GM21737 (cell line): Measurements from ENCODE around the gene PAX7.
"Not testable (repeated sequence)": the region's sequence is repeated elsewhere in the genome, so short reads cannot be mapped to it uniquely, and the experiment has no call there.

Experiments
- ATAC-seq: cut with Tn5 transposase; IDR thresholded peaks from one replicate; pipeline ENCODE4 v1.9.1; 2021; ENCODE audit warnings: mild to moderate bottlenecking, moderate library complexity; ENCODE audit not compliant: unreplicated experiment

The PAX7 gene

DNA sequence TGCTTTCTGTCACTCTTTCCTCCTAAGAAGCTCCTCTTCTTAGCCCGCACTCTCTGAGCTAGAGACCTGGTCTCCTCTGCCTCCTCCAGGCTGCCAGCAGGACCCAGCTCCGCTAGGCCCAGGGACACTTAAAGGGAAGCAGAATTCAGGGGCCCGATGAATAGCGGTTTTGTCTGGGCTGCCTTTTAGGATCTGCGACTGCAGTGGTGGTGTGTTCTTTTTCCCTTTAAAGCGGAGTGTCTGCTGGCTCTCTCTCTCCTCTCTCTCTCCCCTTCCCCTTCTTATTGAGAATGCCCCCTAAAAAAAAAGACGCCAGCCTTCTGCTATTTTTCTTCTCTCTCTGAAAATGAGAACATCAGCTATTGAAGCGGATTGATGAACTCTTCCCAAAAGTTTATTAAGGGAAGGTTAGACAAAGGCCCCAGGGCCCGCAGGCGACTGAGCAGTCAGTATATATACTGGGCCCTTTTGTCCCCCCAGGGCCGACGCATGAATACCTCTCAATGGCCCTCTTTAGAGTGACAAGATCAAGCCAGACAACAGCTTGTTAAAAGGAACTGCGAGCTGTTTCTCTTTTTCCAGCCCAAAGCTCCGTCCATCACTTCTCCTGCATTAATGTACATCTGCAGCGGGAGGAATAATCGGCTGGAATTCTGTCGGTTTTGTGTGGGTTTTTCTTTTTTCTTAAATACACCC, 27.0 kb downstream of the PAX7 start:
- ATAC-seq, result no peak

DNA sequence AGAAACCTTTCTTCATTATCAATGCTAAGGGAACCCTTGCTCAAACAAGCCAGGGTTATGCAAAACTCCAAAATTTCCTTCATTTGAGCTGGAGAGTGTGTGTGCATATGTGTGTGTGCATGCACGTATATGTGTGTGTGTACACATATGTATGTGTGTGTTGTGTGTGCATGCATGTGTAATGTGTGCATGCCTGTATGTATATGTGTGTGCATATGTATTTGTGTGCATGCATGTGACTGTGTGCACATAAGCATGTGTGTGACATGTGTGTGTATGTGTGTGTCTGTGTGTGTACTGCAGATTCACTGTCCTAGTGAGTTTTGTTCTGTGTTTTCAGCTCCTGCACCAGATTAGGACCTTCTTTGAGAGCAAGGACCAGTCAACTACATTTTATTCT, 28.2 kb downstream of the PAX7 start:
- no peak for ATAC-seq

DNA sequence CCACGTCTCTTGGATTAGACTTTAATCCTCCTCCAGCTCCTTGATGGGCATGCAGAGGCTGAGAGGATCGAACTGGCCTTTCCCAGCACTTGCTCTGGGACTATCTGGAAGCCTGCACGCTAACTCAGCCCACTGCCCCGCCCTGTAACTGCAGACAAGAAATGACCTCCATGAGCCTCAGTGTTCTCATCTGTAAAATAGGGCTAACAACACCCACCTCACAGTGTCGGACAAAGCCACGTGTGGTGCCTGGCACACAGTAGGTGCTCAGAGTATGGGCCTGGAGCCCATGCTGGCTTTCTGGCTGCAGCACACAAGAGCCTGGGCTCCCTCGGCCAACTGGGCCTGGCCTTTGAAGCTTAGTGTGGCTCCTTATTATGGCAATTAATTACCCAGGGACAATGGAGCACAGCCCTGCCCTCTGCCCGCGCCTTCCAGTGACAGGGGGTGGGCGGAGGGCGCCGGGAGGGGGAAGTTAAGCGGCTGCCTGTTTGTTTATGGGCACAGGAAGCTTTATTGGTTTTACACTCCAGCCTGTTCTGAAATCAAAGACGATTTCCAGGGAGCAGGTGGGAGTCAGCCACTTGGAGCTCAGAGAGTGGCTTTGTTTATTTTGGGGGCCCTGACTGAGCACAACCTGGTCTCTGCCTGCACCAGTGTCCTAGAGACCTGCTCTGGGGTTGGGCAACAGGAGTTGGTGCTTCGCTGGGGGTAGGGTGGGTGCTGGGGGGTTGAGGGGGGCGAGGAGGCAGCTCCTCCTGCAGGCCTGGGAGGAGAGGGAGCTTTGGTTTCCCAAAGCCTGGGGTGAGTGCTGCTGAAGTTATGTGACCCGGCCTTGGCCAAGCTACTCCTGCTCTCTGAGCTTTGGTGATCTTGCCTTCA, 31.0 kb downstream of the PAX7 start:
- ATAC-seq, result no peak

DNA sequence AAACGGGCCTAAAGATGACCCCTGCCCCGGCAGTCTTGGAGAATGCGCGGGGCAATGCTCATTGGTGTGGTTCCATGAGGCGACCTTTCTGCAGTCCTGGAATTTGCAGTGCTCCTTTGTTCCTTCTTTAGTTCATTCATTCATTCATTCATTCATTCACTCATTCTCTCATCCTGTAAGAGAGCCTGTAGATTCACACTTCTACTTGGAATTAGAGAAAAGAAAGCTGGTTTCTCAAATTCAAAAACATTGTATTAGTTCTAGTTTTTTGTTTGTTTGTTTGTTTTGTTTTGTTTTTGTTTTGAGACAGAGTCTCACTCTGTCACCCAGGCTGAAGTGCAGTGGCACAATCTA, 31.6 kb downstream of the PAX7 start:
- ATAC-seq, result no peak

DNA sequence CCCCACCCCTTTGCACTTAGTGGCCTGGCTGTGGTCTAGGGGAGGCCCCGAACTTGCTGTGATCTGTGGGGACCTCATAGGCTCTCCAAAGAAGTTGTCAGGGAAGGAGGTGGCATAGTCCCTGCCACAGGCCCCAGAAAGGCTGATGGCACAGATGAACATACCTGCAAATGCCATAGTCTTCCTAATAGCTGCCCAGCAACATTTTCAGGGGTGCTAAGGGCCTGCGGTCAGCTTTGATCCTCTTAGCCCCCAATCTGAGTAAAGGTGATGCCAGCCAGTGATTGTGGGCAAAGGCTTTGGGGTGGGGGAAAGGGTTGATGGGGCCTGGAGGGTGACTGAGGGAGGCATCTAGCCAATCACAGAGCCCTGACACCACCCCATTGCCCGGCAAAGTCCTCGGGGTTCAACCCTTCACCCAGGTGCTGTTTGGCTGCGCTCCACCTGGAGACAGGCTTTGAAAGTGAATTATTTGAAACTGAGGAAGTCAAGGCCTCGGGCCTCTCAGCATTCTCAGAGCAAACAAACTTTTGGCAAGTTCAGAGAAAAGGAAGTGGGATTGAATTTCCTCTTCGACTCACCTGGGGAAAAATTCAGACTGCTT, 35.8 kb downstream of the PAX7 start:
- ATAC-seq, result no peak

DNA sequence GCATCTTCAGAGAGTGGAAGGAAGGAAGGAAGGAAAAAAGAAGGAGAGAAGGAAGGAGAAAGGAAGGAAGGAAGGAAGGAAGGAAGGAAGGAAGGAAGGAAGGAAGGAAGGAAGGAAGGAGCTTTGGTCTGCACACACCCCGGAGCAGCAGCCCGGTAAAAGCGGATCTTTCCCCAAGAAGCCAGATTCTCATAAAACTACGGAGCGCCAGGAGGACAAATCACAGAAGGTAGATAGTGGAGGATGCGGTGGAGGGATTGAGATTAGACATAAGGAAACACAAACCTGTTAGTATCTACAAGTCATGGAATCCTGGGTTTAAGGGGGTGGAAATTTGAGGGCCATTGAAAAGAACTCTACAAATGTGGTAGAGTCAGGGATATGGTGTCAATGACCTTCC, 36.7 kb downstream of the PAX7 start:
- no peak for ATAC-seq

DNA sequence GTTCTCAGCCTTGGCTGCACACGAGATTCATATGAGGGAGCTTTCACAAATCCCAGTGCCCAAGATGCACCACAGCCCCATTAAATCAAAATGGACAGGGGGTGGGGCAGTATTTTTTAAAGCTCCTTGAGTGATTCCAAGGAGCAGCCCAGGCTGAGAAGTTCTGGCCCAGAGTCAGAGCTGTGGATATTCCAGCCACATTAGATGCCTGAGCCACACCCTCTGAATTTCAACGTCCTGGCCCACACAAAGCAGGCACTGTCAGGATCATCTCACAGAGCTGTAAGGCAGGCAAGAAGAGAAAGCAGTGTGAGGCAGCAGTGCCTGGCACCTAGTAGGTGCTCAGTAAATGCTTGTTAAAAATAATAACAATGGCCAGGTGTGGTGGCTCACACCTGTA, 37.4 kb downstream of the PAX7 start:
- no peak for ATAC-seq

DNA sequence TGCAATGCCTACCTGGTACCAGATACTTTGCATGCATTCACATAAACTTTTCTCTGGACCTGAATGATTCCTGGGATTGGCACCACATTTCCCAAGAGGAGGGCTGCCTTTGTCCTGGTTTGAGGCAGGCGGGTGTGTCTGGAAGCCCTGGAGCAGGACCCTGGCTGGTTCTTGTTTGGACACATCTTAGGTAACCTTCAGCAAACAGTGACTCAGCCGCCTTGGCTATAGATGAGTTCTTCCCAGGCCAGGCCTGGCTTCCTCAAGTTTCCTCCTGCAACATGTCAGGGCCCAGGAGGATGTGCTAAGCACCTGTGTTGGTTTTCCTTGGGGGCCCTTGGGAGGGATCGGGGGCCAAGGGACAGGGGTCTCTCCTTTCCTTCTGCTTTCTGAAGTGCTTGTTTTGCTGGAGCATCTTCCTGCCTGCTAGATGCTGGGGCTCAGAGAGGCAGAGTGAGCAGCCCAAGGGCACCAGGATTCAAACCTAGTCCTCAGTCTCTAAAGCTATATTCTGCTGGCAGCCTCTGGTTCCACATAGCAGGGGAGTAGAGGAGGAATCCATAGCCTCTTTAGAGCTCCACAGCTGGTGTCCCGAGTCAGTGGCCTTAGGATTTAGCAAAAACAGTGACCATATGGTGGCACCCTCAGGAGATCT, 38.2 kb downstream of the PAX7 start:
- no peak for ATAC-seq

DNA sequence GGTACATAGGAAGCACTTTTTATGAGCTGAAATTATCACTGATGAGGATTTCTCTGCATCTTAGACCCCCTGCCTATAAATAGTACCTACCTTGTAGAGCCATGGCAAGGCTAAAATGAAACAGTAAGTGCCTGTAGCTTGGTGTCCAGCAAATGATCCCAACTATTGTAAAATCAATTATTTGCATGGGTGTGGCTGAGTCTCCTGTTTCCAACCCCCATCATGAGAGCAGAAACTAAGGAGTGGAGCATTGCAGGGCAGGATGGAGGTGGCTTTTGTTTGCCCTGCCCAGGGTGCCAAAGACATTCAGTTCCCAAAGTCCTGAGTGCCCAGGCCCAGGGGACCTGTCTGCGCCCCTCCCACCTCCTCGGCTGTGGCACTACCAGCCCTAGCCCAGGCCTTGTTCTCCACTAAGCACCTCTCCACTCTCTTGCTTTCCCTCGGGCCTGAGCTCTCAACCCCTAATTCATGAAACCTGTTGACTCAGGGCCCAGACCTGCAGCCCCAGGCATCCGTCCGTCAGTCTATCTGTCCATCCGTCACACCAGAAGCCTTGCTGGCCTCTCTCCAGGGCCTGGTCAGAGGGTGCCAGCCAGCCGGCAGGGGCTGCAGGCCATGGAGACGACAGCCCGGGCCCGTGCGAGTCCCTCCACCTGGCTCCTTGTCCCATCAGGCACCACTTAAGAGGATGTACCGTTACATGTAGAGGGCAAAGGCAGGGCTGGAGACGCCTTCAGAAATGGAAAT, 39.6 kb downstream of the PAX7 start:
- ATAC-seq, result no peak

DNA sequence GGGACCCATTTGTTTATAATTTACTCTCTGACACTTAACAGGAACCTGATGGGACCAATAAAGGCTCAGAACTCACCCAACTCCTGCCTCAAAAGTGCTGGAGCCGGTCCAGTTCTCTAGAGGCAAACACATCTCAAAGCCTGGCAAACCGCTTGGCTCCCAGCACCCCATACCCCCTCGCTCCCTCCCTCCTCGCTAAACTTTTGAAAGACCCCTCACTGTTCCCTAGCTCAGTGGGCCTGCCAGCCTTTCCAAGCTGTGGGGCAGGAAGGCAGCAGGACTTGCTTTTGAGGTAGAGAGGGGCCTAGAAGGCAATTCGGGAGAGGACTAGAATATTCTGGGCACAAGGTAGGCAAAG, 40.2 kb downstream of the PAX7 start:
- ATAC-seq, result no peak

DNA sequence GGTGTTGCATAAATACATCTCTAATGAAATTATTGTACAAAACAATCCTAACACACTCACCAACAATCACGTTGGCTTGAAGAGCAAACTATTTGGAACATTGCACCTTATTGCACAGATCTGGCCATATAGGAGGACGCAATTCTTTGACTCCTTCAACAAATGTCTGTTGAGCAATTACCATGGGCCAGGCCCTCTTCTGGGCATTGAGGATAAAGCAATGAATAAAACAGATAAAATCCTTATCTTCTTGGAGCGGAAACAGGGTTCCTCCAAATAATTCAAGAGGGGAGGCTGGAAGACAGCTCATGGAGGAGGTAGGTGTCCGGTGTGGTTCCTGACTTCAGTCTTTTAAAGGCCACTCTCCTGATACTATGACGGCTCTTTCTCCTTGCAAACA, 43.3 kb downstream of the PAX7 start:
- no peak for ATAC-seq

DNA sequence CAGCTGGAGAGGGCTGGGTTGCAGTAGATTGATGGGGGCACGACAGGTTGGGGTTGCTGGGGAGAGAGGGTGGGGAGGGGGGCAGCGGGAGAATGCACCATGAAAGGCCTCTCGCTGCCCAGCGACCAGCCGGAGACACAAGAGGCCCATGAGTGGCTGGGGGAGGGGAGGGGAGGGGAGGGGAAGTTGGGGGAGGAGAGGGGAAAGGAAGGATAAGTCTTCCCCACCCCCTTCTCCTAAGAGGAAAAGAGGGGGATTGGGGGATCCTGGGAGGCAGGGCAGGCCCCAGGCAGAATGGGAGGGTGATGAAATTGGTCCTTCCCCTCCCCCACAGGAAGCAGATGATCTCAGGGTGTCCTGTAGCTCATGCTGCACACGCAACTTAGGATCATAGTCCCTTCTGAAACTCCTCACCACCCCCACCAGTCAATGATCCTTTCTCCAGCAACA, 45.7 kb downstream of the PAX7 start:
- ATAC-seq, result no peak

DNA sequence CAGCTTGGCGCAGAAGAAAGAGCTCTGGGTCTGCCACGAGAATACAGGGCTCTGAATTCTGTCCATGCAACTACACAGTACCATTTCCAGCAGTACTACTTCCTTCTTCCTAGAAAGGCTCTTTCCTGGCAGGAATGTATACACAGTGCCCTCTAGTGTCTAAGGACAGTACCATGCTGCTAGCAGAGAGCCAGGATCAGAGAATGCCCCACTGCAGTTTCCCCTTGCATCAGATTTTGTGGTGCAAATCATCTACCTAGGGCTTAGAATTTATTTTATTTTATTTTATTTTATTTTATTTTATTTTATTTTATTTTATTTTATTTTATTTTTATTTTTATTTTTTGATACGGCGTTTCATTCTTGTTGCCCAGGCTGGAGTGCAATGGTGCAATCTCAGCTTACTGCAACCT, 50.8 kb downstream of the PAX7 start:
- ATAC-seq, result no peak

DNA sequence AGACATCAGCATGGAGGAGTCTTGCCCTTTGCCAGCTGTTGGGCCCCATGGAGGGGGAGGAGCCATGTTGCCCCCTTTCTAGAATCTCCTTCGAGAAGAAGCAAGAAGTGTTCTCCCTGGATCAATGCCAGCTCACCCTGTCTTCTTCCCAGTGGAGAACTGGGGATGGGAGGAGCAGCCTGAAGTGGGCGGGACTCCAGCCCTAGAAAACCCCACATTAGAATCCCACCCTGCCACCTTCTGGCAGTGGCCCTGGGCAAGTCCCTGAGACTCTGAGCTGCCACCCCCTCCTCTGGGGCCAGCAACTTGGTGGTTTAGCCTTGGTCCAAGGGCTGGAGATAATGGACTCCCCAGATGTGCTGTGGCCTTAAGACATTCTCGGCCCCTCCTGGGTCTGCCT, 51.7 kb downstream of the PAX7 start:
- ATAC-seq, result no peak

DNA sequence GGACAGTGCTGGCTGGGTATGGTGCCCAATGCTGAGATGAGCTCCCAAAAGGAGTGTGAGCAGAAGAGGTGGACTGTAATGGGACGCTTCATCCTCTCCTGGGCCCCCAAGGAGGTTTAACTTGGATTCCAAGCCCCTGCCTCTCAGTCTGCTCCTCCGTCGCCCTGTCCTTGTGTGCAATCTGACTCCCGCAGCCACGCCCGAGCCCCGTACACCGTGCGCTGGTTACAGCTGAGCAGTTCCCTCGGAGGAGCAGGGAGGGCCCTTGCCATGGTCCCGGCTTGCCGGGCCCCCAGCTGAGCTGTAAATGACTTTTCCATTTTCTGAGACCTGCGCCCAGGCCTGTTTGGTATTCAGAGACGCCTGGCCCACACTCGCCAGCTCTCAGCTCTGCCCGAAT, 53.7 kb downstream of the PAX7 start:
- ATAC-seq, result no peak

DNA sequence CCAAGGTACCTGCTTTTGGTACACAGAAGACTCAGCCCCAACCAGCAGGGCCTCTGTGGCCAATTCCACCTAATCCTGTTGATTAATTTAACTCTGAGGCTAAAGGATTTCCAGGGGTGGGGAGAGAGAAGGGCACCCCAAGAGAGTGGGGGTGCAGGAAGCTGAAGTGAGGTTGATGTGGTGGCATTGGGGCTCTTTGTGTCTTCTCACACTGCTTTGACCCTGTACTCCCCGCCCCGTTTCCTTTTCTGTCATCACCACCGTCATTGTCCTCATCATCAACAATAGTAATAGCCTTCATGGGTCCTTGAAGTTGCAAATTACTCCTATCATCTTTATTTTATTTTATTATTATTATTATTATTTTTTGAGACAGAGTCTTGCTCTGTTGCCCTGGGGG, 55.9 kb downstream of the PAX7 start:
- ATAC-seq, result no peak

DNA sequence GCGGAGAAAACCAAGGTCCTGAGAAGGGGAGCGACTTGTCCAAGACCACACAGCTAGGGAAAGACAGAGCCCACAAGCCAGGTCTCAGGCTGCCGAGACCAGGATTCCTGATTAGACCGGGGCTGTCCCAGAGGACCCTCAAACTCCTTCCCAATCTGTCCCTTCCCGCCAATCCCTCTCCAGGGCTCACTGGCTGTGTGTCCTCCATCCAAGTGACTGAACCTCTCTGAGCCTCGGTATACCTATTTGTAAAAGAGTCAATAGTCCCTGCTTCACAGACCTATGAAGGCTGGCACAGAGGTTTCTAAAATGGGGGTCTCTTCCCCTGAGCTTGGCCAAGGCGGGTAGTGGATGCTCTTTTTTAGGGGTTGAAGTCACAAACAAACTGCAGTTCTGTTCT, 56.6 kb downstream of the PAX7 start:
- ATAC-seq, result no peak

DNA sequence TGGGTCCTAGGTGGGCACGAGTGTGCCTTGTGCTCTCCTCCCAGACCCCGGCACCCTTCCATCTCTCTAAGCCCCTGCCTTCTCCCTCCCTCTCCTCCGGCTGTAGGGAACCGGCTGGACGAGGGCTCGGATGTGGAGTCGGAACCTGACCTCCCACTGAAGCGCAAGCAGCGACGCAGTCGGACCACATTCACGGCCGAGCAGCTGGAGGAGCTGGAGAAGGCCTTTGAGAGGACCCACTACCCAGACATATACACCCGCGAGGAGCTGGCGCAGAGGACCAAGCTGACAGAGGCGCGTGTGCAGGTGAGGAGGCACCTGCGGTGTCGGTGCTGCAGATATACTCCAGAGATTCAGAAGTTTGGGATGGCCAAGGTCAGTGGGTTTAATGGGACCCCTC, 61.0 kb downstream of the PAX7 start:
- ATAC-seq, result no peak

DNA sequence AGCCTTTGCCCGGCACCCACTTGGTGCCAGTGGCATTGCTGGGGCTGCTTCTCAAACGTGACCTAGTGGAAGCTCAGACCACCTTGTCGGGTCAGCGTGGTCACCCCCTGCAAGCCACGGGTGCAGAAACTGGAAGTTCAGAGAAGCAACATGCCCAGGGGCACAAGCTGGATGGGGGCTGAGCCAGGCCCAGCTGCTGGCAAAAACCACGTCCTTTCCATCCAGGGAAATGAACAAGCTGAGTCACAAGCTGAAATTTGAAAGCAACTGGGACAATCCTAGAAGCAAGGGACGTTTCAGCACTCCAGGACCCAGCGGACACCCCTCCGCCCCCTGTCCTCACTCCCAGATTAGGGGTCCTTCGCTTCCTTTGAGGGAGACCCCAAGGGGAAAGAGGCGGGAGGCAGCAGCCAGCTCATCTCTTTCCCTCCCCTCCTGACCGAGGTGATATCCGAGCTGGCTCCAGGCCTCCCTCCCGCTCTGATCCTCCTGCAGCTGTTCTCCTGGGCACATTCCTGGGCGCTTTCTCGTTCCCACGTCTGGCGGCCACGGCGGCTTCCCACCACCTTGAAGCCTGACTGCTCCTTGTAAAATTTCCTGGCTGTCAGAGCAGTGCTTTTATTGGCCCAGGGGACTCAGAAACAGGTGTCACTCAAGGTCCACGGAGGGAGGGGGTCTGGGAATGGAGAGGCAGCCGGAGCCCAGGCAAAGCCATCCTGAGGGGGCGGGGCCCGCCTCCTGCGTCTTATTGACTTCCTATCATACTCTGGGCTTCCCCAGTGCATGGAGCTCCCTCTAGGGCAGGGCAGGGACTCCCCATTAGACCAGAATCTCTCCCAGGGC, 62.8 kb downstream of the PAX7 start:
- no peak for ATAC-seq

DNA sequence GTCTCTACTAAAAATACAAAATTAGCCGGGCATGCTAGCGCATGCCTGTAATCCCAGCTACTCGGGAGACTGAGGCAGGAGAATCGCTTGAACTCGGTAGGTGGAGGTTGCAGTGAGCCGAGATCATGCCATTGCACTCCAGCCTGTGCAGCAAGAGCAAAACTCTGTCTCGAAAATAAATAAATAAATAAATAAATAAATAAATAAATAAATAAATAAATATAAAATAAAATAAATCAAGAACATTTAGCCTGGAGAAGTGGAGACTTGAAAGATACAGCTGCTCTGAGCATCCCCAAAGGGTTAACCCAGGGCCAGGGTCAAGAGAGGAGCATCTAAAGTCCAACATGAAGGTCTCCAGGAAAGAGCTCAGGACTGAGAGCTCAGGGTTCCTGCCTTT, 63.6 kb downstream of the PAX7 start:
- not testable (repeated sequence) for ATAC-seq
